Stimulated activated CD4-positive, alpha-beta T cell treated with anti-CD3 and anti-CD28 coated beads, Interleukin-15, amount 100 ng/mL, for 24 hours (primary cell): Measurements from ENCODE around the gene SPG7.
"Not testable (repeated sequence)": the region's sequence is repeated elsewhere in the genome, so short reads cannot be mapped to it uniquely, and the experiment has no call there.

Source experiments
- DNase-seq: peaks from one replicate; pipeline ENCODE4 v3.0.0-alpha.2; 2020

Gene SPG7

GRCh38 chr16:89565506-89566372 lies 57.5 kb downstream of the SPG7 start:
- peak; percentile 82 for DNase-seq

- no peak for DNase-seq
Observed at GRCh38 chr16:89567656-89568594, 59.7 kb downstream of the SPG7 start.

- no peak for DNase-seq
Observed at GRCh38 chr16:89569506-89570341, 61.5 kb downstream of the SPG7 start.

GRCh38 chr16:89570342-89570923 lies 62.2 kb downstream of the SPG7 start:
- DNase-seq, result no peak

GRCh38 chr16:89570983-89571598 lies 62.9 kb downstream of the SPG7 start:
- DNase-seq, result not testable (repeated sequence)

- no peak for DNase-seq
Observed at GRCh38 chr16:89571636-89572035, 63.4 kb downstream of the SPG7 start.

- DNase-seq, result no peak
Observed at GRCh38 chr16:89572073-89572484, 63.9 kb downstream of the SPG7 start.

- no peak for DNase-seq
Observed at GRCh38 chr16:89572485-89573205, 64.4 kb downstream of the SPG7 start.

GRCh38 chr16:89573826-89574680 lies 65.8 kb downstream of the SPG7 start:
- no peak for DNase-seq

GRCh38 chr16:89574681-89575246 lies 66.6 kb downstream of the SPG7 start:
- DNase-seq, result peak; percentile 74

- DNase-seq, result peak; percentile 36
Observed at GRCh38 chr16:89575247-89576152, 67.3 kb downstream of the SPG7 start, which contains the start of gene CPNE7. CPNE7 (plus strand) TSS chr16:89575758; CDS start chr16:89575898, 140 bp downstream.

- no peak for DNase-seq
Observed at GRCh38 chr16:89576153-89577054, 68.2 kb downstream of the SPG7 start.

GRCh38 chr16:89577055-89577759 lies 69.0 kb downstream of the SPG7 start:
- no peak for DNase-seq

GRCh38 chr16:89579351-89579750 lies 71.1 kb downstream of the SPG7 start:
- no peak for DNase-seq

- no peak for DNase-seq
Observed at GRCh38 chr16:89581045-89581695, 73.0 kb downstream of the SPG7 start.
